PC-3 (cell line): ENCODE results near the gene ZCCHC3.

Experiments used
- CTCF ChIP-seq: fragments of 300-600 bp; sonication (generic); conservative IDR thresholded peaks from 2 replicates; pipeline ENCODE4 v1.5.1; 2017; ENCODE audit warnings: antibody characterized with exemption, low read depth, mild to moderate bottlenecking, low read length
- EZH2 ChIP-seq: fragments of 300-600 bp; sonication (generic); IDR thresholded peaks from one replicate; pipeline ENCODE4 v1.6.1; 2017; ENCODE audit warnings: antibody characterized with exemption, mild to moderate bottlenecking, low read length; ENCODE audit not compliant: unreplicated experiment
- EZH2phosphoT487 ChIP-seq: fragments of 300-600 bp; sonication (generic); IDR thresholded peaks from 2 replicates; pipeline ENCODE4 v1.6.1; 2018; ENCODE audit warnings: mild to moderate bottlenecking, antibody characterized with exemption, low read length, borderline replicate concordance

- TF ChIP-seq CTCF (peak; percentile 10; the same call in 1 of the 2 replicates), EZH2phosphoT487 (no peak), EZH2 (no peak)
Observed at GRCh38 chr20:326645-327185, 29.3 kb downstream of the ZCCHC3 start.
